Upper lobe of right lung (tissue), 1 donor: ENCODE measurements around the gene AHDC1. TPM values are rescaled to one million over a fixed set of nuclear protein-coding genes. Genes with fewer than 3 reads are reported as not detected.
A peak's percentile ranks its signal among the peaks of the same experiment; 100 is the strongest.
"Not testable (repeated sequence)": the region's sequence is repeated elsewhere in the genome, so short reads cannot be mapped to it uniquely, and the experiment has no call there.

Source experiments
- ATAC-seq: fragments of 200-7000 bp; cut with Tn5 transposase; one replicate; pipeline ENCODE4 v1.9.1; 2020; ENCODE audit warnings: mild to moderate bottlenecking, moderate library complexity
- DNase-seq: peaks from one replicate; pipeline ENCODE4 v3.0.0-alpha.2; 2020
- H3K27ac ChIP-seq: fragments of 200-600 bp; one replicate; pipeline ENCODE4 v1.8.0; 2022
- H3K27me3 ChIP-seq: fragments of 200-600 bp; one replicate; pipeline ENCODE4 v1.8.0; 2022; ENCODE audit warnings: mild to moderate bottlenecking
- H3K36me3 ChIP-seq: fragments of 200-600 bp; one replicate; pipeline ENCODE4 v1.8.0; 2022
- H3K4me1 ChIP-seq: fragments of 200-600 bp; one replicate; pipeline ENCODE4 v1.8.0; 2022
- H3K4me3 ChIP-seq: fragments of 200-600 bp; one replicate; pipeline ENCODE4 v1.8.0; 2022; ENCODE audit warnings: mild to moderate bottlenecking
- H3K9me3 ChIP-seq: fragments of 200-600 bp; one replicate; pipeline ENCODE4 v1.8.0; 2022
- CTCF ChIP-seq: fragments of 200-600 bp; IDR thresholded peaks from one replicate; pipeline ENCODE4 v1.8.0; 2022; ENCODE audit warnings: antibody characterized with exemption
- intact Hi-C: fragments of 100-400 bp; cut with DNase I; formaldehyde crosslinking; loops from one replicate; pipeline ENCODE4 v1.11.0; 2022
- total RNA-seq: library from RNA; stranded (reverse); fragmentation: NEBNext Ultra II Directional; extraction: Animal tissue kit (Norgen Biotek cat#: 25700); gene quantifications from one replicate; pipeline ENCODE4 v1.2.1, GENCODE V29; 2021
- donor health status: DM: no; HTN: yes; CAD: no; lungs with severe emphysema.

AHDC1 gene
- total RNA-seq, 1 donor from 2014 or later: 34.2 TPM

GRCh38 chr1:27644369-27645070, 40.6 kb upstream of the AHDC1 start:
- H3K27me3 ChIP-seq: no peaks in the 10 kb centered on the region
- no peak for TF ChIP-seq CTCF
- DNase-seq (no peak), ATAC-seq (no peak)
- intact Hi-C loops: no loop called here
- H3K27ac ChIP-seq: no peak overlapping the region
- no peaks in the 10 kb centered on the region for H3K9me3 ChIP-seq
- no peak overlapping the region for H3K4me3 ChIP-seq
- H3K4me1 ChIP-seq: peaks cover 6% of the 10 kb centered on the region
- H3K36me3 ChIP-seq: no peaks in the 10 kb centered on the region

GRCh38 chr1:27643600-27644368, 39.8 kb upstream of the AHDC1 start:
- H3K4me1 ChIP-seq: peaks cover 6% of the 10 kb centered on the region
- no peak for DNase-seq
- intact Hi-C loops: no loop called here

GRCh38 chr1:27640514-27640913, 36.6 kb upstream of the AHDC1 start:
- intact Hi-C loops, H3K27ac ChIP-seq, H3K27me3 ChIP-seq, ATAC-seq, DNase-seq, H3K36me3 ChIP-seq, H3K9me3 ChIP-seq, H3K4me3 ChIP-seq: not testable (repeated sequence)
- H3K4me1 ChIP-seq: peaks cover 11% of the 10 kb centered on the region

More at GRCh38 chr1:27643600-27644368, 39.8 kb upstream of the AHDC1 start:
- Histone ChIP-seq H3K27me3 (no peaks in the 10 kb centered on the region), H3K27ac (no peak overlapping the region), H3K9me3 (no peaks in the 10 kb centered on the region), H3K4me3 (no peak overlapping the region), H3K36me3 (no peaks in the 10 kb centered on the region)
- ATAC-seq: peak; percentile 88
- peak; percentile 85 for TF ChIP-seq CTCF

DNA sequence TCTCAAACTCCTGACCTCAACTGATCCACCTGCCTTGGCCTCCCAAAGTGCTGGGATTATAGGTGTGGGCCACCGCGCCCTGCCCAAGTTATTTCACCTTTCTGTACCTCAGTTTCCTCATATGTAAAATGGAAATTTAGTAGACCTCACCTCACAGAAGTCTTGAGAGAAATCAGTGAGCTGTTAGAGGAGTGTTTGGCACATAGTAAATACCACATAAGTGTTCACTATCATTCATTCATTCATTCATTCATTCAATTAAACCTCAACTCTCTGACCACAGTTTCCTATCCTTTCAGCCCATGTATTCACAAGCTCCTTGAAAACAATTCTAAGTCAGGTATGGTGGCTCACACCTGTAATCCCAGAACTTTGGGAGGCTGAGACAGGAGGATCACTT, 34.9 kb upstream of the AHDC1 start:
- no peak for DNase-seq
- Histone ChIP-seq H3K27me3 (no peaks in the 10 kb centered on the region), H3K36me3 (no peaks in the 10 kb centered on the region), H3K27ac (no peak overlapping the region), H3K9me3 (no peaks in the 10 kb centered on the region), H3K4me3 (no peak overlapping the region), H3K4me1 (peaks cover 13% of the 10 kb centered on the region)
- intact Hi-C loops: no loop called here
- TF ChIP-seq CTCF: no peak
- ATAC-seq: no peak

GRCh38 chr1:27638047-27638734, 34.2 kb upstream of the AHDC1 start:
- TF ChIP-seq CTCF: no peak
- intact Hi-C loops: no loop called here
- H3K4me1 ChIP-seq: peaks cover 17% of the 10 kb centered on the region
- H3K27ac ChIP-seq: no peak overlapping the region
- no peaks in the 10 kb centered on the region for H3K9me3 ChIP-seq
- no peak overlapping the region for H3K4me3 ChIP-seq
- no peaks in the 10 kb centered on the region for H3K36me3 ChIP-seq
- no peaks in the 10 kb centered on the region for H3K27me3 ChIP-seq
- DNase-seq (no peak), ATAC-seq (no peak)
